HG02973 (cell line): ENCODE measurements around the gene RNF38.
"Not testable (repeated sequence)": the region's sequence is repeated elsewhere in the genome, so short reads cannot be mapped to it uniquely, and the experiment has no call there.

ENCODE experiments used
- ATAC-seq: cut with Tn5 transposase; IDR thresholded peaks from one replicate; pipeline ENCODE4 v1.9.1; 2021; ENCODE audit warnings: moderate library complexity; ENCODE audit not compliant: unreplicated experiment

RNF38 gene

GRCh38 chr9:36337002-36337401, 63.1 kb downstream of the RNF38 start:
- ATAC-seq: no peak

- ATAC-seq: no peak
These were observed 63.8 kb downstream of the RNF38 start for GRCh38 chr9:36336131-36336907.

- no peak for ATAC-seq
These were observed 68.1 kb downstream of the RNF38 start for GRCh38 chr9:36332006-36332405.

GRCh38 chr9:36328798-36329411, 71.2 kb downstream of the RNF38 start:
- no peak for ATAC-seq

GRCh38 chr9:36325081-36325828, 74.8 kb downstream of the RNF38 start:
- no peak for ATAC-seq

- no peak for ATAC-seq
These were observed 76.1 kb downstream of the RNF38 start for GRCh38 chr9:36323926-36324325.

- no peak for ATAC-seq
These were observed 77.6 kb downstream of the RNF38 start for GRCh38 chr9:36322462-36322861.

GRCh38 chr9:36321903-36322302, 78.2 kb downstream of the RNF38 start:
- not testable (repeated sequence) for ATAC-seq

GRCh38 chr9:36320466-36320865, 79.6 kb downstream of the RNF38 start:
- no peak for ATAC-seq

GRCh38 chr9:36319806-36320205, 80.3 kb downstream of the RNF38 start:
- no peak for ATAC-seq

GRCh38 chr9:36319183-36319582, 80.9 kb downstream of the RNF38 start:
- no peak for ATAC-seq

- no peak for ATAC-seq
These were observed 81.8 kb downstream of the RNF38 start for GRCh38 chr9:36318212-36318802.

- no peak for ATAC-seq
These were observed 82.3 kb downstream of the RNF38 start for GRCh38 chr9:36317766-36318165.

- ATAC-seq: no peak
These were observed 83.3 kb downstream of the RNF38 start for GRCh38 chr9:36316611-36317317.

- no peak for ATAC-seq
These were observed 84.0 kb downstream of the RNF38 start for GRCh38 chr9:36316049-36316448.

- ATAC-seq: no peak
These were observed 84.8 kb downstream of the RNF38 start for GRCh38 chr9:36315283-36315682.

GRCh38 chr9:36314740-36315139, 85.3 kb downstream of the RNF38 start:
- ATAC-seq: no peak

- no peak for ATAC-seq
These were observed 93.4 kb downstream of the RNF38 start for GRCh38 chr9:36306471-36307306.

GRCh38 chr9:36304366-36304765, 95.7 kb downstream of the RNF38 start:
- ATAC-seq: not testable (repeated sequence)

GRCh38 chr9:36301227-36301626, 98.8 kb downstream of the RNF38 start:
- no peak for ATAC-seq
